Activated naive CD8-positive, alpha-beta T cell treated with anti-CD3 and anti-CD28 coated beads, Interleukin-2, amount 50 U/mL, for 24 hours (primary cell): ENCODE measurements around the gene ANO2.
A peak's percentile ranks its signal among the peaks of the same experiment; 100 is the strongest.
"Not testable (repeated sequence)": the region's sequence is repeated elsewhere in the genome, so short reads cannot be mapped to it uniquely, and the experiment has no call there.

Source experiments
- ATAC-seq: fragments of 150-1000 bp; cut with Tn5 transposase; one replicate; pipeline ENCODE4 v1.10.0; 2021
- DNase-seq: peaks from one replicate; pipeline ENCODE4 v3.0.0; 2021
- H3K27ac Mint-ChIP-seq: one replicate; pipeline ENCODE4 v1.8.0; 2021; ENCODE audit warnings: mild to moderate bottlenecking, mixed read lengths
- H3K27me3 Mint-ChIP-seq: one replicate; pipeline ENCODE4 v1.8.0; 2021; ENCODE audit warnings: mixed read lengths
- H3K36me3 Mint-ChIP-seq: one replicate; pipeline ENCODE4 v1.8.0; 2021; ENCODE audit warnings: low read depth, mixed read lengths
- H3K4me1 Mint-ChIP-seq: one replicate; pipeline ENCODE4 v1.8.0; 2021; ENCODE audit warnings: mixed read lengths
- H3K4me3 Mint-ChIP-seq: one replicate; pipeline ENCODE4 v1.8.0; 2021; ENCODE audit warnings: mild to moderate bottlenecking, moderate library complexity, mixed read lengths
- H3K9me3 Mint-ChIP-seq: one replicate; pipeline ENCODE4 v1.8.0; 2021; ENCODE audit warnings: mixed read lengths

ANO2 gene

GRCh38 chr12:5537026-5537615 lies 407.9 kb downstream of the ANO2 start:
- peaks cover 10% of the 10 kb centered on the region for H3K9me3 Mint-ChIP-seq
- not testable (repeated sequence) for ATAC-seq, H3K27ac Mint-ChIP-seq, H3K36me3 Mint-ChIP-seq, H3K4me1 Mint-ChIP-seq, H3K4me3 Mint-ChIP-seq, DNase-seq
- H3K27me3 Mint-ChIP-seq, result peaks cover 22% of the 10 kb centered on the region

GRCh38 chr12:5535541-5535940 lies 409.5 kb downstream of the ANO2 start:
- Mint-ChIP-seq H3K4me3 (no peak overlapping the region), H3K4me1 (no peaks in the 10 kb centered on the region), H3K27me3 (peaks cover 27% of the 10 kb centered on the region), H3K9me3 (peaks cover 10% of the 10 kb centered on the region), H3K27ac (no peak overlapping the region), H3K36me3 (no peaks in the 10 kb centered on the region)
- no peak for DNase-seq
- no peak for ATAC-seq

GRCh38 chr12:5534426-5535199 lies 410.4 kb downstream of the ANO2 start:
- H3K27ac Mint-ChIP-seq, result no peak overlapping the region
- H3K4me1 Mint-ChIP-seq, result no peaks in the 10 kb centered on the region
- no peak overlapping the region for H3K4me3 Mint-ChIP-seq
- DNase-seq (no peak), ATAC-seq (no peak)
- no peaks in the 10 kb centered on the region for H3K36me3 Mint-ChIP-seq
- H3K9me3 Mint-ChIP-seq, result peaks cover 10% of the 10 kb centered on the region
- H3K27me3 Mint-ChIP-seq, result peaks cover 29% of the 10 kb centered on the region

- H3K27me3 Mint-ChIP-seq, result peaks cover 25% of the 10 kb centered on the region
- DNase-seq (no peak), ATAC-seq (no peak)
- H3K4me1 Mint-ChIP-seq, result no peaks in the 10 kb centered on the region
- no peak overlapping the region for H3K27ac Mint-ChIP-seq
- peaks cover 10% of the 10 kb centered on the region for H3K9me3 Mint-ChIP-seq
- H3K36me3 Mint-ChIP-seq, result no peaks in the 10 kb centered on the region
- H3K4me3 Mint-ChIP-seq, result no peak overlapping the region
Measured at GRCh38 chr12:5533368-5533767, 411.7 kb downstream of the ANO2 start.

GRCh38 chr12:5525783-5526367 lies 419.2 kb downstream of the ANO2 start:
- ATAC-seq (no peak), DNase-seq (no peak)
- peaks cover 3% of the 10 kb centered on the region for H3K27me3 Mint-ChIP-seq
- no peaks in the 10 kb centered on the region for H3K9me3 Mint-ChIP-seq
- H3K27ac Mint-ChIP-seq, result no peak overlapping the region
- no peak overlapping the region for H3K4me3 Mint-ChIP-seq
- H3K4me1 Mint-ChIP-seq, result no peaks in the 10 kb centered on the region
- no peaks in the 10 kb centered on the region for H3K36me3 Mint-ChIP-seq

GRCh38 chr12:5524769-5525436 lies 420.2 kb downstream of the ANO2 start:
- H3K9me3 Mint-ChIP-seq, result no peaks in the 10 kb centered on the region
- H3K27ac Mint-ChIP-seq, result no peak overlapping the region
- no peak overlapping the region for H3K4me3 Mint-ChIP-seq
- no peak for ATAC-seq
- no peaks in the 10 kb centered on the region for H3K4me1 Mint-ChIP-seq
- DNase-seq, result no peak
- H3K36me3 Mint-ChIP-seq, result no peaks in the 10 kb centered on the region
- no peaks in the 10 kb centered on the region for H3K27me3 Mint-ChIP-seq

- Mint-ChIP-seq H3K27me3 (no peaks in the 10 kb centered on the region), H3K4me1 (no peaks in the 10 kb centered on the region), H3K27ac (no peak overlapping the region), H3K36me3 (no peaks in the 10 kb centered on the region), H3K9me3 (no peaks in the 10 kb centered on the region), H3K4me3 (no peak overlapping the region)
- DNase-seq (no peak), ATAC-seq (no peak)
Measured at GRCh38 chr12:5524116-5524768, 420.8 kb downstream of the ANO2 start.

GRCh38 chr12:5523396-5524115 lies 421.5 kb downstream of the ANO2 start:
- Mint-ChIP-seq H3K27ac (no peak overlapping the region), H3K36me3 (no peaks in the 10 kb centered on the region), H3K4me1 (no peaks in the 10 kb centered on the region), H3K4me3 (no peak overlapping the region), H3K27me3 (no peaks in the 10 kb centered on the region), H3K9me3 (no peaks in the 10 kb centered on the region)
- DNase-seq (no peak), ATAC-seq (no peak)

- Mint-ChIP-seq H3K9me3 (no peaks in the 10 kb centered on the region), H3K27ac (no peak overlapping the region), H3K27me3 (no peaks in the 10 kb centered on the region)
Measured at GRCh38 chr12:5522432-5523335, 422.4 kb downstream of the ANO2 start.

GRCh38 chr12:5521456-5522325 lies 423.4 kb downstream of the ANO2 start:
- H3K4me3 Mint-ChIP-seq, result no peak overlapping the region
- DNase-seq (no peak), ATAC-seq (no peak)
- no peaks in the 10 kb centered on the region for H3K27me3 Mint-ChIP-seq
- H3K27ac Mint-ChIP-seq, result no peak overlapping the region
- H3K36me3 Mint-ChIP-seq, result no peaks in the 10 kb centered on the region
- no peaks in the 10 kb centered on the region for H3K9me3 Mint-ChIP-seq
- no peaks in the 10 kb centered on the region for H3K4me1 Mint-ChIP-seq

More at GRCh38 chr12:5522432-5523335, 422.4 kb downstream of the ANO2 start:
- Mint-ChIP-seq H3K4me3 (no peak overlapping the region), H3K36me3 (no peaks in the 10 kb centered on the region), H3K4me1 (no peaks in the 10 kb centered on the region)
- ATAC-seq (peak; percentile 15), DNase-seq (no peak)

GRCh38 chr12:5520831-5521230 lies 424.2 kb downstream of the ANO2 start:
- H3K4me1 Mint-ChIP-seq, result no peaks in the 10 kb centered on the region
- no peak for ATAC-seq
- no peaks in the 10 kb centered on the region for H3K27me3 Mint-ChIP-seq
- H3K36me3 Mint-ChIP-seq, result no peaks in the 10 kb centered on the region
- no peak overlapping the region for H3K27ac Mint-ChIP-seq
- H3K9me3 Mint-ChIP-seq, result no peaks in the 10 kb centered on the region
- DNase-seq, result no peak
- no peak overlapping the region for H3K4me3 Mint-ChIP-seq

GRCh38 chr12:5520037-5520436 lies 425.0 kb downstream of the ANO2 start:
- no peaks in the 10 kb centered on the region for H3K4me1 Mint-ChIP-seq
- no peak overlapping the region for H3K4me3 Mint-ChIP-seq
- H3K9me3 Mint-ChIP-seq, result no peaks in the 10 kb centered on the region
- no peak overlapping the region for H3K27ac Mint-ChIP-seq
- H3K36me3 Mint-ChIP-seq, result no peaks in the 10 kb centered on the region
- no peak for ATAC-seq
- H3K27me3 Mint-ChIP-seq, result no peaks in the 10 kb centered on the region
- no peak for DNase-seq
